ENCODE results near the gene IGF1R. TPM values are rescaled to one million over a fixed set of nuclear protein-coding genes. Genes with fewer than 3 reads are reported as not detected.

IGF1R gene
- polyA plus RNA-seq, 10 donors, result 12.6 to 18.9 (median 17.5) TPM

DNA sequence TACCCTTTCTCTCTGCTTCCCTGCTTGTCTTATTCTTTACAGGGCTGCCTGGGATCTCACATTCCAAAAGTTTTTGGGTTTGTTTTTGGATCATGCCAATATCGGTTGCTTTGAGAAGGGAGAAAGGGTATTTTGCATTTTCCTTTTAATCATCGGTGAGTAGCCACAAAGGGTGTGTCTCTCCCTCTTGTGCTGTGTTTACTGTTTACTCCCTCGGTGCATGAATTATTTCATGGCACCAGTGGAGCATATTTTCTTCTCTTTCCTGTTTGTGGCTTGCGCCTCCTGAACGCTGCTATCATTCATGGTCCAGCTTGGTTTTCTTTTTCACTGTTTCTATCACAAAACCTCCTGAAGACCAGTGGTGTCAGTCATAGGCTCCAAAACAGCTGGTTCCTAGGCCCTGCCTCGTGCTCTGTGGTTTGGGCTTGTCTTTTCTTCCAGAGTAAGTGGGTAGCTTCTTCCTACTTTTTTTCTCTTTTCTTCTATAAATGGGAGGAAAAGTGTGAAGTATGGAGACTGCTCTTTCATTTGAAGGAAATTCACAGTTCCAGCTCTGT lies 54.9 kb downstream of the IGF1R start:
- no peak for DNase-seq

DNA sequence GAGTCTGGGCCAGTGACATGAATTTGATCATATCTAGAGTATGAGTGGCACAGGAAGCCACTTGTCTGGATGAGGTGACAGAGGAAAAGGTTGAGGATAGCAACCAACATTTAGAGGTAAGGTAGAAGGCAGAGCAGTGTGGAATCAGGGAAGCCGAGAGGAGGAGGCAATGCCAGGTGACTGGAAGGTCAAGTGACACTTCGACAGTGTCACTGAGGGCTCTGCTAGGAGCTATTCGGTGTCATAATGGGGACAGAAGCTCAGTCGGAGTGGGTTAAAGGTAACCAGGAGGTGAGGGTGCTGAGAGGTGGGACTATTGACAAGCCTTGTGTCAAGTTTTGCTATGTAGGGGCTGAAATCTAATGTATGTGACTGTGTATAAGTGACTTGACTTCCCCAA lies 56.7 kb downstream of the IGF1R start:
- no peak for DNase-seq

GRCh38 chr15:98706387-98706786 lies 58.0 kb downstream of the IGF1R start:
- DNase-seq, result no peak

- no peak for DNase-seq
Observed at GRCh38 chr15:98706986-98707385, 58.6 kb downstream of the IGF1R start.

- no peak for DNase-seq
Observed at GRCh38 chr15:98708037-98708590, 59.8 kb downstream of the IGF1R start.

GRCh38 chr15:98711810-98712209 lies 63.5 kb downstream of the IGF1R start:
- DNase-seq, result no peak

GRCh38 chr15:98712845-98713584 lies 64.7 kb downstream of the IGF1R start:
- no peak for DNase-seq

DNA sequence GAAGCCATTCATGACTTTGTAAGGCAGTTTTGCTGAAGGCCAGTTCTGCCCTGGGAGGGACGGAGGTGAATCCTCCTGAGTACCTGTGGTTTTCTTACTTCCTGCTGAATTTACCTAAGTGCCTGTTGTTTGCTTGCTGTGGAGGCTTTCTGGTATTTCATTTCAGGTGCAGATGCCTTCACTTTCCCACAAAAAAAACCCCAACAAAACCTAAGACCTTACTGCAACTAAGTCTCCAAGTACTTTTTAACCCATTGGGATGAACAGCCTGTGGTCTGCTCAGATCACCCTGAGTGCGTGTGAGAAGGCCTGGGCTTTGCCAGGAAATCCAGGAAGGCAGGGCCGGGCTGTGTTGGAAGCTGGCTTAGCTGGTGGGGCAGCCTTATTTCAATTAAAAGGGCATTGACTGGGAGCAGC lies 65.3 kb downstream of the IGF1R start:
- no peak for DNase-seq

DNA sequence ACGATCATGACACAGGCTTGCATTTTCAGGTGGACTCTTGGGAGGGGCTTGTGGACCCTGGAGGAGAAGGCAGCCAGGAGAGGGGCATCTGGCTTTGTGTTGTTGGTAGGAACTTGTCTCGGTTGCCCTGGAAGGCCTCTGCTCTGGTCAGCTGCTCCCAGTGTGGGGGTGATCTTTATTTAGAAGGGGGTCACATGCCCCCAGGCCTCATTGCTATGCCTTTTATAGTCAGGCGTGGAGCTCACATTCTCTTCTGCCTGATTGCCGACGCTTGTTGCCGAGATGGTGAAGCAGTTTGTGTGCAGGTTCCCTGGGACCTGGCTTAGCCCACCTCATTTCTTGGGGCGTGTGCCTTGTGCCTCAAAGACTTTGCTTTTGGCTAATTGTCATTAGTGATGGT lies 66.6 kb downstream of the IGF1R start:
- DNase-seq, result peak in 2 of 3 donors; percentile 36 to 49

GRCh38 chr15:98715401-98715800 lies 67.1 kb downstream of the IGF1R start:
- no peak for DNase-seq

GRCh38 chr15:98715890-98716443 lies 67.6 kb downstream of the IGF1R start:
- peak in 1 of 3 donors; percentile 43 for DNase-seq

GRCh38 chr15:98717371-98717770 lies 69.0 kb downstream of the IGF1R start:
- no peak for DNase-seq

DNA sequence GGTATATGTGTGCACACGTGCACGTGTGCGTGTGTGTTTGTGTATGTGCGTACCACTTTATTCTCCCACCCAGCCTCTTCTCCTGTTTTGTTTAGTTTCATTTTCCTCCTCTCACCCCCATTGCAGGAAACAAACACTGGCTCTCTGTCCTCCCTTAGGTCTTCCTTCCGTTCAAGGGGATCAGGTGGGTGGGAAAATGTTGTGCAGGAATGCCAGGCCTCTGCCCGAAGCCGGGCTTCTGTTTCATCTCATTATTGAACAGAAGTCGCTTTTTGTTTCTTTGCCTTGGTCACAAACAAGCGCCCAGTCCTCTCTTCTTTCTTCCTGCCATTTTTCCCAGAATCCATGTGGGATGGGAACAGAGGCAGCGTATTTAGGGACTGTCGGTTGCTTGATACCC lies 69.6 kb downstream of the IGF1R start:
- no peak for DNase-seq

DNA sequence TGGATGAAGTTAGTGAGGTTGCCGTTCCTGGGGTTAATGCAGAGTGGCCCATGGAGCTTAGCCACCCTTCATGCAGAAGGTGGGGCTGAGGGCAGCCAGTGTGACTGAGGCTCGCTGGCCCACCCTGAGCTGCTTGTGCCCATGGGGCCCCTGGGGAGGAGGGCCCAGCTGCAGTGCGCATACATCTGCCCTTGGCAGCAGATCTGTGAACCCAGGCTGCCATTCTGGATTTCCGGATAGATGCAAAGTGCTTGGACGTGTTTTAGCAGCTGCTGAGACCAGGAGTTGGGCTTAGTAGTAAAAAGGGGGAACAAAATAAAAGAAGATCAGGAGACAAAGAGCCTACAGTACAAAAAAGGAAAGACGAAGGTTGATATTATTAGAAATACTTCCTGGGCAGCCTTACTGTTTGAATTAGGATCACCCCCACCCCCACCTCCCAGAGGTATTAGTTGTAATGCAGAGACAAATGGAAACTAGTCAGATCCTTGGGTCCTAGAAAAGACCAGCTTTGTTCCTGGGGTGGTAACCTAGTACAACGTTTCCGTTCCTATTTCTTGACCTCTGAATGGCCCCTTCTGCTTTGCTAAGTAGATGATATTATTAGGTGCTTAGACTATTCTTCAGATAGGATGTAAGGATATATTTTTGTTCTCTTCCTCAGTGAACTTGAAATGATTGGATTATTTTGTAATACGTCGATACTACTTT lies 70.2 kb downstream of the IGF1R start:
- DNase-seq, result peak in 2 of 3 donors; percentile 29 to 59

DNA sequence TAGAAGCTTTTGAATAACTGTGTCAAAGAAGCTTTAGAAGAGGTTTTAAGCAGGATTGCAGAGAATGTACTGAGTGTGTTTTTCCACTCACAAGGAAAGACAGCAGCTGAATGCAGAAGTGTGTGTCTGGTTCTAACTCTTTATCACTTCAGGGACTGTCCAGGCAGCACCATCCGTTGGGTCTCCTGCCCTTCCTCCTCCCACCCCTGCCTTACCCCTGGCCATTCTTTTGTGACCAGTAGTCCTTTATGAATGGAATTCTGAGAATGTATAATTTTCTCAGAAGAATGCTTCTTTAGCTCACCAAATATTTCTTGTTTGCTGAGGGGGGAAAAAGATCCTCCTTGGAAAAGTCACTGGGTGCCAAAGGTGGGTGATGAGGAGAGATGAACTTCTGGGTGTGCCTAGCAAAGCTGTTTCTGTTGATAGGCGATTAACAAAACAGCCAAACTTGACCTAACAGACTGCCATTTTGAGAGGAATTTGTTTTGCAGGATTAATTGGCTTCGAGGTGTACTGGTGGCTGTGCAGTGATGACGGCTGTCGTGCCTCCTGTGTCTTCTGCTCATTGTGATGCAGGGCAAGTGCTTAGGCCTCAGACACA lies 70.9 kb downstream of the IGF1R start:
- DNase-seq, result no peak

- DNase-seq, result no peak
Observed at GRCh38 chr15:98720031-98720430, 71.7 kb downstream of the IGF1R start.

- DNase-seq, result no peak
Observed at GRCh38 chr15:98720577-98721565, 72.5 kb downstream of the IGF1R start.

DNA sequence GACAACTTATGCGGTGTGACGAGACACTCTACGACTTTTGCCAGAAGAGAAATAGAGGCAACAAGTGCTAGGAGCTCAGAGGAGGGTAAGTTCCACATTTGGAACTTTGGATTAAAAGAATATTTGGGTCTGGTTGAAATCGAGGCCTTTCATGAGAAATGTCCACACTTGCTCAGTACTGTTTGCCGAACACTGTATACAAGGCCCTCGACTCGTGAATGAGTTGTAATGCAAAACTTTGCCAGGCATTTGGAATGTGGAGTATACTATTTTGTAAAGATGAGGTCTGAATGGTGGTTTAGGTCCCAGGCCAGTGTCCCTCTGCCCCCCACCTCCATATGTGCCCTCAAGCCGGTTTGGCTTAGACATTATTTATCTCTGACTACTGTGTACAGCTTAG lies 73.9 kb downstream of the IGF1R start:
- DNase-seq, result no peak

GRCh38 chr15:98722645-98723044 lies 74.3 kb downstream of the IGF1R start:
- no peak for DNase-seq

- DNase-seq, result no peak
Observed at GRCh38 chr15:98723195-98723594, 74.9 kb downstream of the IGF1R start.

GRCh38 chr15:98724048-98724447 lies 75.7 kb downstream of the IGF1R start:
- DNase-seq, result no peak

Measured in muscle of back (tissue), 11 donors.